ENCODE results near the gene SMYD4.
"Not testable (repeated sequence)": the region's sequence is repeated elsewhere in the genome, so short reads cannot be mapped to it uniquely, and the experiment has no call there.

The SMYD4 gene, protein sequence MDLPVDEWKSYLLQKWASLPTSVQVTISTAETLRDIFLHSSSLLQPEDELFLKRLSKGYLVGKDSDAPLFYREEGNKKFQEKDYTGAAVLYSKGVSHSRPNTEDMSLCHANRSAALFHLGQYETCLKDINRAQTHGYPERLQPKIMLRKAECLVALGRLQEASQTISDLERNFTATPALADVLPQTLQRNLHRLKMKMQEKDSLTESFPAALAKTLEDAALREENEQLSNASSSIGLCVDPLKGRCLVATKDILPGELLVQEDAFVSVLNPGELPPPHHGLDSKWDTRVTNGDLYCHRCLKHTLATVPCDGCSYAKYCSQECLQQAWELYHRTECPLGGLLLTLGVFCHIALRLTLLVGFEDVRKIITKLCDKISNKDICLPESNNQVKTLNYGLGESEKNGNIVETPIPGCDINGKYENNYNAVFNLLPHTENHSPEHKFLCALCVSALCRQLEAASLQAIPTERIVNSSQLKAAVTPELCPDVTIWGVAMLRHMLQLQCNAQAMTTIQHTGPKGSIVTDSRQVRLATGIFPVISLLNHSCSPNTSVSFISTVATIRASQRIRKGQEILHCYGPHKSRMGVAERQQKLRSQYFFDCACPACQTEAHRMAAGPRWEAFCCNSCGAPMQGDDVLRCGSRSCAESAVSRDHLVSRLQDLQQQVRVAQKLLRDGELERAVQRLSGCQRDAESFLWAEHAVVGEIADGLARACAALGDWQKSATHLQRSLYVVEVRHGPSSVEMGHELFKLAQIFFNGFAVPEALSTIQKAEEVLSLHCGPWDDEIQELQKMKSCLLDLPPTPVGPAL

DNA sequence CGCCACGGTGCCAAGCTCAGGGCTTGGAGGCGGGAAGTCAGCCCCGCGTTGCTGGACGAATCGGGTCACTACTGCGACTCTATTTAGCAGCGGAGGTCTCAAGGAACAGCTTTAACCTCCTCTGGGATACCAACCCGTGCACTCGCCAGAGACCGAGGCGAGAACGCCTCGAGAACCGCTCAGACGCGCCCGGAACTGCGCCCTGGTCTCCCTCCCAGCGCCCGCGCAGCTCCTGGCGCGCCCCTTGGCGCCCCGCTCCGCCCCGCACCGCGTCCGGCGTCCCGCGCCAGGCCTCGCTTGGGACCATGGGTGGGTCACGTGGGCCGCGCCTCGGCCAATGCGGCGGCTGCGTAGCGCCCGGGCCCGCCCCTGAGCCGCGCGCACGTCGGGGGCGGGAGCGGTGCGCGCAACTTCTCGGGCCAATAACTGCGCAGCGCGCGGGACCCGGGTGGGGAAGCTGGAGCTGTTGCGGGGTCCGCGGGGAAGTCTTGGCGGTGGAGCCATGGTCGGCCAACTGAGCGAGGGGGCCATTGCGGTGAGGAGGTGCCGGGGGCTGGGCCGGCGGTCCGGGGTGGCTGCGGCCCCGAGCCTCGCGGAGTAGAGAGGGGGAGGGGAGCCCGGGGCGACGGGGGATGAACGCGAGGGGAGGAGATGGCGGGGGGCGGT, at the start of gene SMYD4, which contains the start of gene RPA1:
Gene SMYD4 (minus strand): TSS at position 311 of the 666 bp plus-strand sequence. CDS start 1,908 bp downstream, outside the sequence.
Gene RPA1 (plus strand): TSS at position 414 of the 666 bp plus-strand sequence. CDS start 89 bp downstream, at position 503.
- DNase-seq (ENCODE audit: low spot score) = peak; percentile 86

DNA sequence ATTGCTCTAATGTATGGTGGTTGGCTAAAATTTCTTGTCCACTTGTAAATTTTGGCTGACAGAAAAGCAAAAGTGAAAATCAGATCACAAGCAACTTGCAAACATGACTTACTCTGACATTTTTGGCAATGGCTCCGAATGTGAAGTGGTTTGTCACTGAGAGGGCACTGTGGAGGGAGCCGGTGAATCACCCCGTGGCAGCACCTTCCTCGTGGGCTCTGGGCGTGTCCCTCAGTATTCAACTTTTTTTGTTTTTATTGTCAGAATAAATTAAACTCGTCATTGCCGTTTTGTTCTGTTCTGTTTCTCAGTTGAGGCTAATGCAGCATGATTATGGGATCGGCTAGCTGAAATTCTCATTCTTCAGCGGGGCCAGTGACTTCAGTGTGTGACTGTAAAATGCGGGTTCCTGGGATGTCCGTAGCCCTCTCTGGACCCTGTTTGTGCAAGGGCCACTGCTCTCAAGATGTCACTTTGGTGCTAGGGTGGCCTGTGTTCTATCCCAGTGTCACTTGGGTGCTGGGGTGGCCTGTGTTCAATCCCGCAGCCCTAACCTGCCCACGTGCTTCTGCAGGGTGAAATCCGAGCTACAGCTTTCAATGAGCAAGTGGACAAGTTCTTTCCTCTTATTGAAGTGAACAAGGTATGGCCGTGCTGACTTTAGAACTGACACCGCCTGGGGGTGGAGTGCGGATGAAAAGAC, 48.9 kb upstream of the SMYD4 start:
- peak; percentile 58 for DNase-seq (ENCODE audit: low spot score)

DNA sequence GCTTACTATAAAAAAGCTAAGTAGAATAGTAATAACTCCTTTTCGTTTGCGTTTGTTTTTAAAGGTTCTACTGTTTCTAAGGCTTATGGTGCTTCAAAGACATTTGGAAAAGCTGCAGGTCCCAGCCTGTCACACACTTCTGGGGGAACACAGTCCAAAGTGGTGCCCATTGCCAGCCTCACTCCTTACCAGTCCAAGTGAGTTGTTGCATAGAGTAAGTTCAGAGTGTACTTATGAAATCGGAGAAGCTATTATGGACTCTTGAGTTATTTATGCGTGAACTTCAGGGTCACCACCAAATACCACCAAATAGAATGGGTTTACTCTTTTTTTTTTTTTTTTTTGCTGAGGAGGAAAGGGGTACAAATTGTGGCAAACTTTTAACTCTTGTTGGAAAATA, 45.9 kb upstream of the SMYD4 start:
- no peak for DNase-seq (ENCODE audit: low spot score)

DNA sequence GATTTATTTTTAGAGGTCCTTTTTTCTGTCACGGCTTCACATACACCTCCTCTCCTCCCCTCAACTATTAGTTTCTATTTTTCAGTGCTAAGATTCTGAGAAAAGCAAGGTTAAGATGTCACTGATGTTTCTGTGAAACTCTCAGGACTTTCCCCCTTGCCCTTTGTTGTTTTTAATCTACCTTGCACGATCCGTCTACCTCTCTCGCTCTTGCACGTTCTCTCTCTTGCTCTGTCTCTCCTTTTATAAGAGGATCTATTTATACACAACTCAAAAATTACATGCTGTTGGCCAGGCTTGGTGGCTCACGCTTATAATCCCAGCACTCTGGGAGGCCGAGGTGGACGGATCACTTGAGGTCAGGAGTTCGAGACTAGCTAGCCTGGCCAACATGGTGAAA, 43.7 kb upstream of the SMYD4 start:
- peak; percentile 70 for DNase-seq (ENCODE audit: low spot score)

DNA sequence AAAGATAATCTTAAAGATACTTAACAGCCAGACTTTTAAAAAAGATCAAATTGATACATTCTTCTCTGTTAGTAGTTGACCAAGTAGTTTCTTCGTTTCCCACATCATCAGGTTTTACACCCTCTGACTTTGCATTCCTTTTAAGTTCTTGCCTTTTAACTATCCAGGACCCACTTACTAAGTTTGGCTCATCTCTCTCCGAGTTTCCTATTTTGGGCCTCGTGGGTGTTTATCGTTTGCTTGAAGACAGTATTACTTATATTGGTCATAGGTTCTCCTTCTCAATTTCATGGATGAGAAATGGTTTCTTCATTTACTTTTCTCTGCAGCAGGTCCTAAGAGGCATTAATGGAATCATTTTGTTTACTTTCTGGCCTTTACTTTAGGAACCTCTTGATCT, 43.3 kb upstream of the SMYD4 start:
- DNase-seq (ENCODE audit: low spot score) = no peak

DNA sequence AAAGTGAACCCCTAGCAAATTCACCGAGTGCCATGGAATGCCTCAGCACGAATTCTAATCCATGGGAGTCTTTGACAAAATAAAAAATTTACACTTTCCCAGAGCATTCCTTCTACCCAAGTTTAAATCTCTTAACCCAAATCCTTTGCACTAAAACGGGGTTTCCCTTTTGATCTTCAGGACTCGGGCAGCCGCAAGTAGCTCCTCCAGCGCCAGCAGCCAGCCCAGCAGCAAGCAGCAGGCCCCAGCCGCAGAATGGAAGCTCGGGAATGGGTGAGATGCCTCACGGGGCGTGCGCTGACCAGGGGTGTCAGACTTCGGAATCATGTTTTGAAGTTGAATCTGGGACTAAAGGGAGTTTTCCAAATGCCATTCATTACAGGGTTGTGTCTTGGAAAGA, 42.6 kb upstream of the SMYD4 start:
- no peak for DNase-seq (ENCODE audit: low spot score)

DNA sequence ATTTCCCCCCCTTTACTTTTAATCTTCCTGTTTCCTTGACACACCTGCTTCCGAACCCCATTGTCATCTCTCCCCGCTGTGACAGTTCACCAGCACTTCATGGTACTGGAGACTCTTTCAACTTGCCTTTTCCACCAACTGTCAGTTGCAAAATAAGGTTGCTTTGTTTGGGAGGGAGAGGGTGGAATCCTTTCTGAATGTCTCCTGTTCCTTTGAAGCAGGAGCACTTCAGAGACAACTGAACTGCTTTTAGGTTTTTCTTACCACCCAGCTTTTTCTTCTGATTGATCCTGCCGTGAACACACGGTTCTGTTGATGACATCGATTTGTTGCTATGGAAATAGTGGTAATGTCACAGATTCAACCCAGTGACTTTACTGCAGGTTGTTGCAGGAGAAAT, 42.1 kb upstream of the SMYD4 start:
- DNase-seq (ENCODE audit: low spot score) = peak; percentile 81

DNA sequence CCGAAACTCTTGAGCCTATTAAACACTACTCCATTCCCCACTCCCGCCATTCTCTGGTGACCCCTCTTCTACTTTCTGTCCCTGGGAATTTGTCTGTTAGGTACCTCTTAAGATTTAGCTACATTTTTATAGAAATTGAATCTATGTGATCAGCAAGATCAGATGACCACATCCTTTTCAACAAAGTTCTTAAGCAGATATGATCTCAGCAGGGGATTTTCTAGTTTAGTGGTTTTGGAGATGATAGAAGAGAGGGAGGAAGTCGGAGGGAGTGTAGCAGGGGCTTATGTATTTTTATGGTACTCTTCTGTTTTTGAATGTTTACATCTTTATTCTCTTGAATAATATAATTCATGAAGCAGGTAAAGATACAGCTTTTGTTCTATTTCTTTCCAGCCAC, 40.9 kb upstream of the SMYD4 start:
- peak; percentile 75 for DNase-seq (ENCODE audit: low spot score)

DNA sequence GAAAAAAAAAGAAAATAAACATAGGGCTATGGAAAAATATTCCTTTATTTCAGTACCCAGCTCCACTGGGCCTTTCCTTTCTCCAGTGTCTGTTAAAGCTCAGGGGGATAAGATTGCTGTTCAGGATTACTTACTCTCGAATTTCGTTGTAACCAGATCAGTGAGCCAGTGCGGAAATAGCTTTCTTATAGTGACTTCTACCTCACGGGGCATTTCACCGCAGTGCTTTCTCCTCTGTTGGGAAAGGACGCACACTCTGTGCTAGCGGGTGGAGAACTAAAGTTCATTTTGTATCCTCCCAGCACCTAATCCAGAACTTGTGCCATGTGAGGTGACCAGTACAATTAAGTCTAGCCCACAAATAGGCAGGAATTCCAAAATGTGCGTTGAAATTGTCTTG, 38.4 kb upstream of the SMYD4 start:
- DNase-seq (ENCODE audit: low spot score) = no peak

DNA sequence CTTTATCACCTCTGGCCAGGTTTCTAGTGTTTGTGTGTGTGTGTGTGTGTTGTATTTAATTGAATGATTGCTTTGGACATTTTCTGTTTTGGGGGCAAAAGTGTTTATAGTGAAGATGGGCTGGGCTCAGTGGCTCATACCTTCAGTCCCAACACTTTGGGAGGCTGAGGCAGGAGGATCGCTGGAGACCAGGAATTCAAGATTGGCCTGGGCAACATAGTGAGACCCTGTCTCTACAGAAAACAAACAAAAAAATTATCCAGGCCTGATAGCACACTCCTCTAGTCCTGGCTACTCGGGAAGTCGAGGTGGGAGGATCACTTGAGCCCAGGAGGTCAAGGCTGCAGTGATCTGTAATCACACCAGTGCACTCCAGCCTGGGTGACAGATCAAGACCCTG, 37.6 kb upstream of the SMYD4 start:
- DNase-seq (ENCODE audit: low spot score) = no peak

DNA sequence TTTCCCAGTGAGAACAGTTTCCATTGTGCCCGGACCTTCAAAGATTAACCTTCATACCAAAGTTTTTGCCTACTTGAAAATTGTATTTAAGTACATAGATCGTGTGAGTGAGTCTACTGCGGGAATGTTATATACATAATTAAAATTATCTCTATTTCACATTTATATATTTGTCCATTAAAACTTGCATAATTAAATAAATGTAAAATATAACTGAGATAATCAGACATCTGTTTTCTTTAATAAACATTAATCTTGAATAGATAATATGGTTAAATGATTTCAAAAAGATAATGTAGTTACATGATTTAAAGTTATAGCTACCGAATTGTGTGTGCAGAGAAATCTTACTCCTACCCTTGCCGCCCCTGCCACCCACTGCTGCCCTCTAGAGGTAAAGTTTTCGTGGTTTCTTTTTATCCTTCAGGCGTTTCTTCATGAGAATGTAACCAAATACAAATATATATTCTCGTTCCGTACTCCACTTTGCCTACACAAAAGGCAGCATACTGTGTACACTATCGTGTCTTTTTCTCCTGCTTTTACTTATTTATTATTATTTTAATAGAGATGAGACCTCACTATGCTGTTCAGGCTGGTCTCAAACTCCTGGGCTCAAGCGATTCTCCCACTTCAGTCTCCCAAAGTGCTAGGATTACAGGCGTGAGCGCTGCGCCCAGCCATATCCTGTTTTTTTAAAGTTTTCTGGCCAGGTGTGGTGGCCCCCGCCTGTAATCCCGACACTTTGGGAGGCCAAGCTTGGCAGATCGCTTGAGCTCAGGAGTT, 35.7 kb upstream of the SMYD4 start:
- peak; percentile 79 for DNase-seq (ENCODE audit: low spot score)

DNA sequence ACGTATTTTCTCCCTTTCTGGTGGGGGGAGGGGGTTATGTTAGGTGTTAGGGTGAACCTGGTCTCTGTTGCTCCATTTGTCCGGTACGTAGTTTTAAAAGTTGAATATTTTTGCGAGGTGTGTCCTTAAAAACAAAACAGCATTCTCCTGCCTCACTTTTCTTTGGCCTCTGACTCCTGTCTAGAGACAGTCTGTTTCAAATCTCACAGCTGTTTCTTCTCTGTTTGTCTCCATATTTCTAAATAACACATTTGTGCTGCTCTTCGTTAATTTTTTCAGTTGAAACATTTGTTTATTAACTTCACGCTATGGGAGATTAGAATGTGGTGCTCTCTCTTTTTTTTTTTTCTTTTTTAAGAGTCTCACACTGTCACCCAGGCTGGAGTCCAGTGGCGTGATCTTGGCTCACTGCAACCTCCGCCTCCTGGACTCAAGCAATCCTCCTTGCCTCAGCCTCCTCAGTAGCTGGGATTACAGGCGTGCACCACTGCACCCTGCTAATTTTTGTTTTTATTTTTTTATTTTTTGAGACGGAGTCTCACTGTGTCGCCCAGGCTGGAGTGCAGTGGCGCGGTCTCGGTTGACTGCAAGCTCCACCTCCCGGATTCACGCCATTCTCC, 31.8 kb upstream of the SMYD4 start:
- no peak for DNase-seq (ENCODE audit: low spot score)

DNA sequence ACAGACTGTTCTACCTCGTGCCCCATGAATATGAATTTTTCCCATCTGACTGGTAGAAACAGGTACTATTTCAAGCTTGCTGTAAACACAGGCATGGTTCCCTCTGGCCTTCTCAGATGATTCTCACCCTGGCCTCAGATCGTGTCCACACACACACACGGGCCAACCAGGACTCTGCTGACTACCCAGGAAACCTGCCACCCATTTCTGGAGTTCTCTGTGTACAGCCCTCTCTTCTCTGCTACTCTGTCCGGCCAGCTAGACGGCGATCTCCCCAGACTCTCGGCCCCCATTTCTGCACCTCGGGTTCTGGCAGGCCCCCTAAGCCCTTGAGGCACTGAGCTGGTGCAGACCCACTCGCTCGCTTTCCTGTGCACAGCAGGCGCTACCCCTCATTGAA, 31.3 kb upstream of the SMYD4 start:
- no peak for DNase-seq (ENCODE audit: low spot score)

DNA sequence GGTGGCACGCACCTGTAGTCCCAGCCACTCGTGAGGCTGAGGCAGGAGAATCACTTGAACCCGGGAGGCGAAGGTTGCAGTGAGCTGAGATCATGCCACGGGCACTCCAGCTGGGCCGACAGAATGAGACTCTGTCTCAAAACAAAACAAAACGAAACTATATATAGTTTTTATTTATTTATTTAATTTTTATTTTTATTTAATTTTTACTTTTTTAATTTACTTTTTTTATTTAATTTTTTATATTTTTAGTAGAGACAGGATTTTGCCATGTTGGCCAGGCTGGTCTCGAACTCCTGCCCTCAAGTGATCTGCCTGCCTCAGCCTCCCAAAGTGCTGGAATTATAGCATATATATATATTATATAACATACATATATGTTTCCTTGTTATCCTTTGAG, 26.8 kb upstream of the SMYD4 start:
- not testable (repeated sequence) for DNase-seq (ENCODE audit: low spot score)

DNA sequence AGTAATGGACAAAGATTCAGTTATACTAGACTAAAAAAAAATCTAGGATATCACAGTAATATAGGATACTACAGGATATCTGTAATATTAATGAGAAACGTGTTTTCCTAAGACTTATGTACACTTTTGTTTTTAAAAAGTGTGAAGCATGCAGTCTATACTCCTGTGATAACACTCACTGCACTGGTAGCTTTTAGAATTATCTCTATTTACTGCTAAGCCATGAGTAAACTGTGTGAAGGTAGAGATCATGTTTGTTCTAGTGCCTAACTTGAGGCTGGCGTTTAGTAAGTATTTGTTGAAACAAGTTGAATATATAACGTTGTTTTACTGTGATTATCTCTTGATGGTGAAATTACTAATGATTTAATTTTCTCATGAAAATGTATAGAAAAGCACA, 24.0 kb upstream of the SMYD4 start:
- DNase-seq (ENCODE audit: low spot score) = no peak

DNA sequence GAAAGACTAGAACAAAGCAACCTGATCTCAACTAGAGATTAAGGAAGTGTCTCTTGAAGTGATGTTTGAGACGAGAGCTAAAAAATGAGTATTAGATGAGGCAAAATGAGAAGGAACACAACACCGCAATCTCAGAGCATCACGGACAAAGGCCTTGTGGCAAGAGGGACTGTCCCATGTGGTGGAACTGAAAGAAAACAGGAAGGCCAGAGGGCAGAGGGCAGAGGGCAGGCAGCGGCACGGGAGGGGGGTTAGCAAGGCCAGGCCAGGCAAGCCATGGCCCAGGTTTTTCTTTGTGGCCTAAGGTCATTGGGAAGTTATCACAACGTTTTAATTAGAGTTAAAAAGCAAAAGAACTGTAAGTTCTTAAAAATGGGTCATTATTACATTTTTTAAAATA, 22.6 kb upstream of the SMYD4 start:
- DNase-seq (ENCODE audit: low spot score) = no peak

DNA sequence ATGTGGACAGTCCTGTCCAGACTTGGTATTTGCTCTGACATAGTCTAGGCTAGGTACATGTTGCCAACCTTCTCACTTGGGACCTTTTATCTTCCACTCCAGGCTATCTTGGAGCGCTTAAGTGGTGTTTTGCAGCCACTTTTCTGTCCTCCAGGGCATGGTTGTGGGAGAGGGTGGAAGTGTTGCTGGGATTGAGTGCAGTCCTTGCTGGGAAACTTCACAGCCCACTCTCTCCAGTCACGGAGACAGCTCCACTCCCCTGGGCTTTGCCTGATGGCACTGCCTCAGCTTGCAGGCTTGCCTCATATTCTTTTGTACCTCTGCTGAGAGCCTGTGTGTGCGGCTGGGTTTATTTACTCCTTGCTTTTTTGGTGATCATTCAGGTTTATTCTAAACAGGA, 17.5 kb upstream of the SMYD4 start:
- no peak for DNase-seq (ENCODE audit: low spot score)

DNA sequence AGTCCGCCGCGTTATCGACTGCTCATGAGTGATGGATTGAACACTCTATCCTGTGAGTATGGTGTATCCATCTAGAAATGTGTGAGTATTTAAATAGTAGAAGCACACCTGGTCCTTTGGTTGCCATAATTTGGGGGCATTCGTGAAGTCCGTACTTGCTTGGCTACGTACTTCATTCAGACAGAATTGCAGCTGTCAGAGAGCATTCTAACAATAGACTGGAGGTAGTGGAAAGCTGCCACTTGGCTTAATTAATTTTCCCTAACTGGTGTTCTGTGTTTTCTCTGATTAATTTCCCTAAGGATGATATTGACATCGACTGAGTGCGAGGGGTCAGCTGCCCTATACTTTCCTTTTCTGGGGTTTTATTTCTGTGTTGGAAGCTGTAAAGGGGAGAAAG, 14.2 kb upstream of the SMYD4 start:
- DNase-seq (ENCODE audit: low spot score) = no peak

DNA sequence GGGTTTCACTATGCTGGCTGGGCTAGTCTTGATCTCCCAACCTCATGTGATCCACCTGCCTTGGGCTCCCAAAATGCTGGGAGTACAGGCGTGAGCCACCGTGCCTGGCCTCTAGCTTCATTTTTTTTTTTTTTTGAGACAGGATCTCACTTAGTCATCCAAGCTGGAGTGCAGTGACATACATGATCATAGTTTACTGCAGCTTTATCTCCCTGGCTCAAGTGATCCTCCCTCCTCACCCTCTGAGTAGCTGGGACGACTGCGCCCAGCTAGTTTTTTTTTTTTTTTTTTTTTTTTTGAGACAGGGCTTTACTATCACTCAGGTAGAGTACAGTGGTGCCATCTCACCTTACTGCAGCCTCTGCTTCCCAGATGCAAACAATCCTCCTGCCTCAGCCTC, 9.8 kb upstream of the SMYD4 start:
- DNase-seq (ENCODE audit: low spot score) = no peak

DNA sequence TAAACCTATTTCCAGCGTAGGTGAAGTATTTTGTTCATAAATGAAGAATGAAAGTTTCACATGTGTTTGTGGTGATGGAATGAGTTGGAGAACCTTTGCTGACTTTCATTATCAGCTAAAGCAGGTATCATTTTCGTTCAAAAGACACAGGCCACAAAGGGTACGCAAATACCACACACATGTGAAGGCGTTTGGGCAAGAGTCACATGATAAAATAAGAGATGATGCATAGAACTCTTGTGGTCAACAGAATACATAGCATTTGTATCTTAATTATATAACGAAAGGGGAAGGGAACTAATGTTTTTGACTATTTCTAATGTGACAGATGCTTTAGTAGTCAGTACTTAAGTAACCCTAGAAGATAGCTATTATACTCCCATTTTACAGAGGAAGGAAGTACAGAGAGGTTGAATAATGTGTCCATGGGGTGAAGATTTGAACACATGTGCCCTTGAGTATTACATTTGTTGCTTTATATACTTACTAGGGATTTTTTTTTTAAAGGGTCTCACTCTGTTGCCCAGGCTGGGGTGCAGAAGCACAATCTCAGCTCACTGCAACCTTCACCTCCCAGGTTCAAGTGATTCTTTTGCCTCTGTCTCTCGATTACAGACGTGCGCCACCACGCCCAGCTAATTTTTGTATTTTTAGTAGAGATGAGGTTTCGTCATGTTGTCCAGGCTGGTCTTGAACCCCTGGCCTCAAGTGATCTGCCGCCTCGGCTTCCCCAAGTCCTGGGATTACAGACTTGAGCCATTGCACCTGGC, 4.9 kb upstream of the SMYD4 start:
- DNase-seq (ENCODE audit: low spot score) = peak; percentile 43
